ENCODE data around the gene KLK14. TPM values are rescaled to one million over a fixed set of nuclear protein-coding genes. Genes with fewer than 3 reads are reported as not detected.
A peak's percentile ranks its signal among the peaks of the same experiment; 100 is the strongest.

KLK14 gene
- total RNA-seq, 1 donor from 2014 or later, result 0.23 TPM

DNA sequence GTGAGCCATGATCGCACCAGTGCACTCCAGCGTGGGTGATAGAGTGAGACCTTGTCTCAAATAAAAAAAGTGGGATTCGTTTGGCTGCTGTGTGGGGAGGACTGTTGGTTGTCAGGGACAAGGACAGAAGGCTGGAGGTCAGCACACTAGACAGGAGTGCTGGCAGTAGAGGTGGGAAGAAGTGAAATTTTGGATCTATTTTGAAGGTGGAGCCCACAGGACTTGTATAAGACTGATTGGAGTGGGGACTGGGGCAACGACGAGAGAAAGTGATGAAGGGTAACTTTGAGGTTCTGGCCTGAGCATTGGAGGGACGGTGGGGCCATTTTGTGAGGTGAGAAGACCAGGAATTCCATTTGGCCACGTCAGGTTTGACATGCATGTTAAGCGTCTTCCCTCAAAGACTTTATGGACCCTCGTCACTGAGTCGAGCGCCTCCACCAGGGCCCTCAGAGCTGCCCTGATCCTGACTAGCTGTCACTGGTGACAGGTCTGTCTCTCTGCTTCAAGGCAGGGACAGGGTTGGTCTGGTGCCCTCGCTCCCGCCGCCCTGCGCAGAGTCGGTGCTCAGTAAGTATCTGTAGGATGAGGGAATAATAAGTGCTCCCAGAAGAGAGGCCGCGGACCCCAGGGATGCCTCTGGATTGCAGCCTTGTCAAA lies 24.8 kb upstream of the KLK14 start:
- Mint-ChIP-seq H3K4me1 (ENCODE audit: low read depth, unreplicated experiment) (peaks cover 4% of the 10 kb centered on the region), H3K27me3 (ENCODE audit: low read depth, unreplicated experiment) (no peaks in the 10 kb centered on the region), H3K36me3 (ENCODE audit: low read depth, unreplicated experiment) (peaks cover 4% of the 10 kb centered on the region), H3K27ac (ENCODE audit: unreplicated experiment) (peak overlapping the region; percentile 98), H3K4me3 (ENCODE audit: unreplicated experiment) (peak overlapping the region; percentile 98), H3K9me3 (ENCODE audit: unreplicated experiment) (no peaks in the 10 kb centered on the region)
- H3K27ac ChIP-seq (ENCODE audit: low read depth, low read length), result peak overlapping the region; percentile 62
- H3K4me2 ChIP-seq (ENCODE audit: low read length), result peak overlapping the region; percentile 97
- no peaks in the 10 kb centered on the region for H3K9me3 ChIP-seq (ENCODE audit: insufficient read depth, low read depth, low read length)
- H3K36me3 ChIP-seq (ENCODE audit: insufficient read depth, low read length), result peaks cover 4% of the 10 kb centered on the region
- no peak for FAIRE-seq
- peak; percentile 14 for DNase-seq (ENCODE audit: low read depth)
- H3K27me3 ChIP-seq (ENCODE audit: insufficient read depth, low read length), result no peaks in the 10 kb centered on the region
- TF ChIP-seq EZH2 (IDR thresholded peaks at IDR 0.05; ENCODE audit: insufficient read depth, low read length), result no peak
- TF ChIP-seq, protein P1, sequence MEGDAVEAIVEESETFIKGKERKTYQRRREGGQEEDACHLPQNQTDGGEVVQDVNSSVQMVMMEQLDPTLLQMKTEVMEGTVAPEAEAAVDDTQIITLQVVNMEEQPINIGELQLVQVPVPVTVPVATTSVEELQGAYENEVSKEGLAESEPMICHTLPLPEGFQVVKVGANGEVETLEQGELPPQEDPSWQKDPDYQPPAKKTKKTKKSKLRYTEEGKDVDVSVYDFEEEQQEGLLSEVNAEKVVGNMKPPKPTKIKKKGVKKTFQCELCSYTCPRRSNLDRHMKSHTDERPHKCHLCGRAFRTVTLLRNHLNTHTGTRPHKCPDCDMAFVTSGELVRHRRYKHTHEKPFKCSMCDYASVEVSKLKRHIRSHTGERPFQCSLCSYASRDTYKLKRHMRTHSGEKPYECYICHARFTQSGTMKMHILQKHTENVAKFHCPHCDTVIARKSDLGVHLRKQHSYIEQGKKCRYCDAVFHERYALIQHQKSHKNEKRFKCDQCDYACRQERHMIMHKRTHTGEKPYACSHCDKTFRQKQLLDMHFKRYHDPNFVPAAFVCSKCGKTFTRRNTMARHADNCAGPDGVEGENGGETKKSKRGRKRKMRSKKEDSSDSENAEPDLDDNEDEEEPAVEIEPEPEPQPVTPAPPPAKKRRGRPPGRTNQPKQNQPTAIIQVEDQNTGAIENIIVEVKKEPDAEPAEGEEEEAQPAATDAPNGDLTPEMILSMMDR (IDR thresholded peaks at IDR 0.05; ENCODE audit: insufficient read depth, low read depth, low read length), result no peak
- peaks cover 11% of the 10 kb centered on the region for H3K4me1 ChIP-seq (ENCODE audit: insufficient read depth, low read length)
- peaks cover 16% of the 10 kb centered on the region for H4K20me1 ChIP-seq (ENCODE audit: insufficient read depth, low read length)
- H3K4me3 ChIP-seq (ENCODE audit: insufficient read depth, low read depth, low read length), result peak overlapping the region; percentile 83
- peak overlapping the region; percentile 86 for H3K9ac ChIP-seq (ENCODE audit: low read length)
- peak overlapping the region; percentile 92 for H2AFZ ChIP-seq (ENCODE audit: low read depth, low read length)
- H3K79me2 ChIP-seq (ENCODE audit: insufficient read depth, low read length), result peaks cover 43% of the 10 kb centered on the region

DNA sequence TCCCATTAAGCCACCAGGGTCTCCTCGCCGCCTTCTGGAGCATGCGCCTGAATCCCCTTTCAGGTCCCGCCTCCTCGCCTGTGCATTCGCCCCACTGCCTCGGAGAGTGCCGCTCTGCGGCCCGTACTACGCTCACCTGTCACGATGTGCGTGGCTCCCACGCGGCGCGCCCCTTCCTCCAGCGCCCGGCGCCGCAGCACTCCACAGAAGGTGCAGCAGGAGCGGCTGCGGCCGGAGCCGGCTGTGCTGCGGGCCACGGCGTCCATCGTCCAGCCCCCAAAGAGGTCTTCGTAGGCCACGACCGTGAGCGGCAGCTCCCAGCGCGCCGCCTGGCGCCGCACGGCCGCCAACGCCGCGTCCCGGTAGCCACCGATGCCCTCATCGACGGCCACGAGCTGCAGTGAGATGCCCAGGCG lies 21.2 kb upstream of the KLK14 start:
- DNase-seq (ENCODE audit: low read depth), result no peak
- H3K9ac ChIP-seq (ENCODE audit: low read length), result no peak overlapping the region
- H3K79me2 ChIP-seq (ENCODE audit: insufficient read depth, low read length), result peaks cover 44% of the 10 kb centered on the region
- TF ChIP-seq, protein P1 (IDR thresholded peaks at IDR 0.05; ENCODE audit: insufficient read depth, low read depth, low read length), result no peak
- no peak for TF ChIP-seq EZH2 (IDR thresholded peaks at IDR 0.05; ENCODE audit: insufficient read depth, low read length)
- no peak overlapping the region for H3K27ac ChIP-seq (ENCODE audit: low read depth, low read length)
- FAIRE-seq, result no peak
- no peaks in the 10 kb centered on the region for H3K9me3 Mint-ChIP-seq (ENCODE audit: unreplicated experiment)
- H3K4me3 Mint-ChIP-seq (ENCODE audit: unreplicated experiment), result no peak overlapping the region
- H3K9me3 ChIP-seq (ENCODE audit: insufficient read depth, low read depth, low read length), result no peaks in the 10 kb centered on the region
- H3K4me1 ChIP-seq (ENCODE audit: insufficient read depth, low read length), result peaks cover 11% of the 10 kb centered on the region
- H2AFZ ChIP-seq (ENCODE audit: low read depth, low read length), result no peak overlapping the region
- no peaks in the 10 kb centered on the region for H3K27me3 ChIP-seq (ENCODE audit: insufficient read depth, low read length)
- no peak overlapping the region for H3K4me2 ChIP-seq (ENCODE audit: low read length)
- H4K20me1 ChIP-seq (ENCODE audit: insufficient read depth, low read length), result peaks cover 46% of the 10 kb centered on the region
- H3K27me3 Mint-ChIP-seq (ENCODE audit: low read depth, unreplicated experiment), result no peaks in the 10 kb centered on the region
- H3K36me3 ChIP-seq (ENCODE audit: insufficient read depth, low read length), result peaks cover 7% of the 10 kb centered on the region
- peaks cover 5% of the 10 kb centered on the region for H3K4me1 Mint-ChIP-seq (ENCODE audit: low read depth, unreplicated experiment)
- H3K4me3 ChIP-seq (ENCODE audit: insufficient read depth, low read depth, low read length), result no peak overlapping the region
- no peak overlapping the region for H3K27ac Mint-ChIP-seq (ENCODE audit: unreplicated experiment)
- peaks cover 6% of the 10 kb centered on the region for H3K36me3 Mint-ChIP-seq (ENCODE audit: low read depth, unreplicated experiment)

DNA sequence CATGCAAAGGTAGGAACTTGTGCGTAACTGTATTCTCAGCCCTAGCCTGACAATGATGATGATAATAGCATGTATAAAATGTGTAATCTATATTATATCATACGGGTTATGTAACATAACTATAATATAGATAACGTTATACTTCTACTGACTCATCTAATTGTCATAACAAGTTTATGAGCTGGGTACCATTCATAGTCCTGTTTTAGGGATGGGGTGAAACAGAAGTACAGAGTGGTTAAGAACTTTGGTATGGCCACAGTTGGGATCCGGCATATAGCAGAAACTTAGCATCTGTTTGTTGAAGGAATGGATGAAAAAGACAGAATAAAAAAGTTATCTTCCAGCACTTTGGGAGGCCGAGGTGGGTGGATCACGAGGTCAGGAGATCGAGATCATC lies 20.3 kb upstream of the KLK14 start:
- H3K4me3 ChIP-seq (ENCODE audit: insufficient read depth, low read depth, low read length), result no peak overlapping the region
- Mint-ChIP-seq H3K27me3 (ENCODE audit: low read depth, unreplicated experiment) (no peaks in the 10 kb centered on the region), H3K36me3 (ENCODE audit: low read depth, unreplicated experiment) (peaks cover 6% of the 10 kb centered on the region), H3K9me3 (ENCODE audit: unreplicated experiment) (no peaks in the 10 kb centered on the region), H3K27ac (ENCODE audit: unreplicated experiment) (no peak overlapping the region), H3K4me1 (ENCODE audit: low read depth, unreplicated experiment) (peaks cover 5% of the 10 kb centered on the region), H3K4me3 (ENCODE audit: unreplicated experiment) (no peak overlapping the region)
- H2AFZ ChIP-seq (ENCODE audit: low read depth, low read length), result no peak overlapping the region
- peaks cover 7% of the 10 kb centered on the region for H3K4me1 ChIP-seq (ENCODE audit: insufficient read depth, low read length)
- peaks cover 7% of the 10 kb centered on the region for H3K36me3 ChIP-seq (ENCODE audit: insufficient read depth, low read length)
- no peak overlapping the region for H3K4me2 ChIP-seq (ENCODE audit: low read length)
- peaks cover 46% of the 10 kb centered on the region for H4K20me1 ChIP-seq (ENCODE audit: insufficient read depth, low read length)
- H3K27me3 ChIP-seq (ENCODE audit: insufficient read depth, low read length), result no peaks in the 10 kb centered on the region
- H3K27ac ChIP-seq (ENCODE audit: low read depth, low read length), result no peak overlapping the region
- TF ChIP-seq, protein P1 (IDR thresholded peaks at IDR 0.05; ENCODE audit: insufficient read depth, low read depth, low read length), result no peak
- no peak for TF ChIP-seq EZH2 (IDR thresholded peaks at IDR 0.05; ENCODE audit: insufficient read depth, low read length)
- DNase-seq (ENCODE audit: low read depth) (no peak), FAIRE-seq (no peak)
- no peak overlapping the region for H3K9ac ChIP-seq (ENCODE audit: low read length)
- no peaks in the 10 kb centered on the region for H3K9me3 ChIP-seq (ENCODE audit: insufficient read depth, low read depth, low read length)
- H3K79me2 ChIP-seq (ENCODE audit: insufficient read depth, low read length), result peaks cover 43% of the 10 kb centered on the region

Data from astrocyte (in vitro differentiated cells and primary cell).